ENCODE results near the gene XRCC6. TPM values are rescaled to one million over a fixed set of nuclear protein-coding genes. Genes with fewer than 3 reads are reported as not detected.

The XRCC6 gene
- polyA plus RNA-seq, 3 donors, result 58.6 to 286 (median 267) TPM

DNA sequence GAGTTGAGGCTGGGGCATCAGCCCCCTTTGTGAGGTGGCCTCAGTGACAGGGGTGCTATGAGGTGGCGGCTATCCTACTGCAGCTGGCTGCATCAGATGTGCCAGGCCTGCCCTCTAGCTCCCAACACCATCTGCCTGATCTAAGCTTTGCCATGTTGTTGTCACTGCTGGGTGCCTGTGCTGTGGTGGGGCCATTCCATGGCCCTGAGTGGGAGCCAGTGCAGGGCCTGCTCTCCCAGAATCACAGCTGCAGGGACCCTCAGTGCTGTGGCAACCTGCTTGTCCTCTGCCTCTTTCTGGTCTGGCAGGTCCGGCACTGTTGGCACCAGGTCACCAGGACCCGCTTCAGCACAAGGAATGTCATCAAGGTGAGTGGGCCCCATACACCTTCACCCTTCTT, 69.4 kb downstream of the XRCC6 start:
- no peaks in the 10 kb centered on the region for H3K9me3 ChIP-seq (replicated peaks in 1 of 2; ENCODE audit: control insufficient read depth in 1 of 2, insufficient read depth in 1 of 2, low read length in 2 of 2)
- H3K9ac ChIP-seq (ENCODE audit: insufficient read depth, low read length, poor library complexity, severe bottlenecking), result no peak overlapping the region
- WGBS (ENCODE audit: insufficient coverage), result 100% methylated on average over 3 of the region's 3 CpGs
- Mint-ChIP-seq H3K36me3 (peaks cover 0 to 4% of the 10 kb centered on the region in 2 donors), H3K27me3 (ENCODE audit: low read depth in 3 of 3) (no peaks in the 10 kb centered on the region), H3K27ac (peak overlapping the region in 6 of 7 donors; percentile 26 to 95 (median 62)), H3K4me3 (no peak overlapping the region), H3K4me1 (peaks cover 11% of the 10 kb centered on the region), H3K9me3 (no peaks in the 10 kb centered on the region)
- TF ChIP-seq, protein P1, sequence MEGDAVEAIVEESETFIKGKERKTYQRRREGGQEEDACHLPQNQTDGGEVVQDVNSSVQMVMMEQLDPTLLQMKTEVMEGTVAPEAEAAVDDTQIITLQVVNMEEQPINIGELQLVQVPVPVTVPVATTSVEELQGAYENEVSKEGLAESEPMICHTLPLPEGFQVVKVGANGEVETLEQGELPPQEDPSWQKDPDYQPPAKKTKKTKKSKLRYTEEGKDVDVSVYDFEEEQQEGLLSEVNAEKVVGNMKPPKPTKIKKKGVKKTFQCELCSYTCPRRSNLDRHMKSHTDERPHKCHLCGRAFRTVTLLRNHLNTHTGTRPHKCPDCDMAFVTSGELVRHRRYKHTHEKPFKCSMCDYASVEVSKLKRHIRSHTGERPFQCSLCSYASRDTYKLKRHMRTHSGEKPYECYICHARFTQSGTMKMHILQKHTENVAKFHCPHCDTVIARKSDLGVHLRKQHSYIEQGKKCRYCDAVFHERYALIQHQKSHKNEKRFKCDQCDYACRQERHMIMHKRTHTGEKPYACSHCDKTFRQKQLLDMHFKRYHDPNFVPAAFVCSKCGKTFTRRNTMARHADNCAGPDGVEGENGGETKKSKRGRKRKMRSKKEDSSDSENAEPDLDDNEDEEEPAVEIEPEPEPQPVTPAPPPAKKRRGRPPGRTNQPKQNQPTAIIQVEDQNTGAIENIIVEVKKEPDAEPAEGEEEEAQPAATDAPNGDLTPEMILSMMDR (IDR thresholded peaks at IDR 0.05), result no peak
- no peak overlapping the region for H3K4me2 ChIP-seq (replicated peaks; ENCODE audit: extremely low read depth, low read length, poor library complexity, severe bottlenecking)
- H3K27me3 ChIP-seq (ENCODE audit: control insufficient read depth in 2 of 2, insufficient read depth in 2 of 2, low read length in 2 of 2), result no peaks in the 10 kb centered on the region
- H3K4me3 ChIP-seq (replicated peaks in 1 of 3; ENCODE audit: low read depth in 2 of 3, low read length in 3 of 3), result no peak overlapping the region
- peaks cover 0 to 8% of the 10 kb centered on the region in 2 donors for H3K36me3 ChIP-seq (replicated peaks in 1 of 2; ENCODE audit: control insufficient read depth in 1 of 2, insufficient read depth in 2 of 2, low read length in 2 of 2)
- no peak overlapping the region for H2AFZ ChIP-seq (ENCODE audit: insufficient read depth, low read depth, low read length, poor library complexity, severe bottlenecking)
- H3K27ac ChIP-seq (ENCODE audit: low read depth in 1 of 2, low read length in 2 of 2), result peak overlapping the region in 1 of 2 donors; percentile 53
- DNase-seq, result no peak
- intact Hi-C loops (cut with micrococcal nuclease), result loop anchor here (10.0 kb wide), 2 partner anchors 164 to 404 kb away; partner anchors contain the start of gene NDUFA6 (in 1 of the 2)
- peaks cover 29% of the 10 kb centered on the region for H3K79me2 ChIP-seq (ENCODE audit: insufficient read depth, low read length)
- H4K20me1 ChIP-seq (ENCODE audit: insufficient read depth, low read length), result no peaks in the 10 kb centered on the region
- peaks cover 15 to 21% of the 10 kb centered on the region in 2 donors for H3K4me1 ChIP-seq (ENCODE audit: control insufficient read depth in 1 of 2, insufficient read depth in 2 of 2, low read length in 2 of 2)

DNA sequence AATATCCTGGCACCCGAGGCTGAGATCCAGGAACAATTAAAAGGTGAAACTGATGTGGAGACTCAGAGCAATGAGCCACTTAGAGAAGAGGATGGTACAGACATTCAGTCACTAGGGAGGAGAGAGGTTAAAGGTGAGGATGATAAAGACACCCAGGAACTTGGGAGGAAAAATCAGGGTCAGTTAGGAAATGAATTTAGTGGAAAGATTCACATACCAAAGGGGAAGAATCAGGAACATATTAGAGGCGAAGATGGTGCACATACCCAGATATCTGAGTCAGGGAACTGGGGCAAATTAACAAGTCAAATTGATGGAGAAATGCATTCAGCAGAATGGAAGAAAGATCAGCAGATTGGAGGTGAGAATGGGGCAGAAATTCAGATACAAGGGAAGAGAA, 74.1 kb downstream of the XRCC6 start:
- Histone ChIP-seq H3K4me3 (replicated peaks in 1 of 3; ENCODE audit: low read depth in 2 of 3, low read length in 3 of 3) (no peak overlapping the region), H3K9ac (ENCODE audit: insufficient read depth, low read length, poor library complexity, severe bottlenecking) (no peak overlapping the region), H3K36me3 (replicated peaks in 1 of 2; ENCODE audit: control insufficient read depth in 1 of 2, insufficient read depth in 2 of 2, low read length in 2 of 2) (peaks cover 0 to 8% of the 10 kb centered on the region in 2 donors), H3K27ac (ENCODE audit: low read depth in 1 of 2, low read length in 2 of 2) (no peak overlapping the region), H3K4me1 (ENCODE audit: control insufficient read depth in 1 of 2, insufficient read depth in 2 of 2, low read length in 2 of 2) (peaks cover 17 to 21% of the 10 kb centered on the region in 2 donors), H3K4me2 (replicated peaks; ENCODE audit: extremely low read depth, low read length, poor library complexity, severe bottlenecking) (no peak overlapping the region), H3K27me3 (ENCODE audit: control insufficient read depth in 2 of 2, insufficient read depth in 2 of 2, low read length in 2 of 2) (no peaks in the 10 kb centered on the region), H3K79me2 (ENCODE audit: insufficient read depth, low read length) (no peaks in the 10 kb centered on the region), H4K20me1 (ENCODE audit: insufficient read depth, low read length) (no peaks in the 10 kb centered on the region), H3K9me3 (replicated peaks in 1 of 2; ENCODE audit: control insufficient read depth in 1 of 2, insufficient read depth in 1 of 2, low read length in 2 of 2) (no peaks in the 10 kb centered on the region), H2AFZ (ENCODE audit: insufficient read depth, low read depth, low read length, poor library complexity, severe bottlenecking) (no peak overlapping the region)
- Mint-ChIP-seq H3K27ac (no peak overlapping the region), H3K4me1 (peaks cover 12% of the 10 kb centered on the region), H3K27me3 (ENCODE audit: low read depth in 3 of 3) (peaks cover 0 to 1% (median 0%) of the 10 kb centered on the region in 3 donors), H3K36me3 (peaks cover 0 to 4% of the 10 kb centered on the region in 2 donors), H3K4me3 (no peak overlapping the region), H3K9me3 (peaks cover 0 to 2% (median 0%) of the 10 kb centered on the region in 7 donors)
- intact Hi-C loops (cut with micrococcal nuclease), result loop anchor here (5.0 to 10.0 kb wide), 3 partner anchors 160 to 400 kb away; partner anchors contain the start of gene NDUFA6 (in 1 of the 2)
- no peak for DNase-seq
- TF ChIP-seq, protein P1 (IDR thresholded peaks at IDR 0.05), result no peak
- WGBS (ENCODE audit: insufficient coverage), result 84% methylated on average over 2 of the region's 2 CpGs
